Astrocyte (in vitro differentiated cells and primary cell): ENCODE measurements around the gene RBM23.

ENCODE experiments used
- CTCF ChIP-seq: IDR thresholded peaks from 2 replicates; pipeline ENCODE4 v1.5.1; 2011; ENCODE audit warnings: low read depth, mild to moderate bottlenecking, inconsistent platforms, low read length, moderate library complexity; ENCODE audit not compliant: insufficient read depth
- EZH2 ChIP-seq: IDR thresholded peaks from 2 replicates; pipeline ENCODE4 v1.6.1; 2012; ENCODE audit warnings: mild to moderate bottlenecking, low read length, inconsistent platforms; ENCODE audit not compliant: insufficient read depth

DNA sequence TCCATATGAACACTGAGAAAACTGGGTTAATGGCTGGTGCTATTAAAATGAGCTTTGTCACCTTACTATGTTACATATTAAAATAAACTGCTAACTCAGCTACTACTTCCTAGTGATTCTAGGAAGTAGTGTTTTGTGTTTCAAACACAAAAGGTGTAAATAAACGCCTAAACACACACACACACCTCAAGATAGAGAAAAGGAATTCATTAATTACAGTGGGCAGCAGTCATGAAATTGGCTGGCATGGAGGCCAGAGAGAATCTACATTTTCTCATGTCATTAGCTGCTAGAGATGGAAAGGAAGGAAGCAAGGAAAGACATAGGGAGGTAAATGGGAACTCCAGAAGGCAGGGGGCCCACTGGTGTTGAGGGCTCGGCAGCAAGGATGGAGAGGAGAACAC lies 11.0 kb upstream of the RBM23 start:
- TF ChIP-seq CTCF (no peak), EZH2 (no peak)
